D341Med (cell line): ENCODE results near the gene CXXC5.
A peak's percentile ranks its signal among the peaks of the same experiment; 100 is the strongest.
"Not testable (repeated sequence)": the region's sequence is repeated elsewhere in the genome, so short reads cannot be mapped to it uniquely, and the experiment has no call there.

ENCODE experiments used
- DNase-seq: peaks from one replicate; pipeline ENCODE4 v3.0.0; 2012; ENCODE audit warnings: low spot score

Gene CXXC5

DNA sequence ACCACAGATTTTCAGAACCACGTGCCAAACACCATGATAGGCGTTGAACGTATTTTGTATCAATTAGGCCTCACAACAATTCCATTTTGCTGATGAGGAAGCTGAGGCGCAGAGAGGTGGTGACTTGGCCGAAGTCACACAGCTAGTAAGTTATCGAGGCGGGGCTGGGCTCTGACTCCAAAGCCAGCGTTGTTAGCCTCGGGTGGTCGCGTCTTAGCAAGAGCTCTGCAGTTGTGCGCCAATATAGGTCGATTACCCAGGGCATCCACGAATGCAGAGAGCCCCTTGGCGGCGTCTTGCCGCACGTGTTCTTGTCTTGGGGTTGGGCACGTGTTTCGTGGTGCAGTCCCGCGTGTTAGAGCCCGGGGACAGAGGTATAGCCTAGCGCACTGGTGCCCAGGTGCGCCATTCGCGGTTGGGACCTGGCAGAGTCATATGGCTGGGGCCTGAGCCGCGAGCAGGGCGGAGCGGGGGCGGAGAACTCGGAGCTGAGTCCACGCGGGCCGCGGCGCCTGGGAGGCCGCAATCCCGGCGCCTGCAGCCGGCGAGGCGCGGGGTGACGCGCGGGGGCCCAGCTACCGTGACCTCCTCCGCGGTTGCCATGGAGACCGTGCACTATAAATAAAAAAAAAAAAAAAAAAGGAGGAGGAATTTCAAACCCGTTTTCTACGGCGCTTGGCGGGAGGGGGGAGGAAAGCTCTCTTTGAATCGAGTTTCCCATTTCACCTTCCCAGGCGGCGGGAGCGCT is 62.3 kb downstream of the CXXC5 start:
- DNase-seq = peak; percentile 80

DNA sequence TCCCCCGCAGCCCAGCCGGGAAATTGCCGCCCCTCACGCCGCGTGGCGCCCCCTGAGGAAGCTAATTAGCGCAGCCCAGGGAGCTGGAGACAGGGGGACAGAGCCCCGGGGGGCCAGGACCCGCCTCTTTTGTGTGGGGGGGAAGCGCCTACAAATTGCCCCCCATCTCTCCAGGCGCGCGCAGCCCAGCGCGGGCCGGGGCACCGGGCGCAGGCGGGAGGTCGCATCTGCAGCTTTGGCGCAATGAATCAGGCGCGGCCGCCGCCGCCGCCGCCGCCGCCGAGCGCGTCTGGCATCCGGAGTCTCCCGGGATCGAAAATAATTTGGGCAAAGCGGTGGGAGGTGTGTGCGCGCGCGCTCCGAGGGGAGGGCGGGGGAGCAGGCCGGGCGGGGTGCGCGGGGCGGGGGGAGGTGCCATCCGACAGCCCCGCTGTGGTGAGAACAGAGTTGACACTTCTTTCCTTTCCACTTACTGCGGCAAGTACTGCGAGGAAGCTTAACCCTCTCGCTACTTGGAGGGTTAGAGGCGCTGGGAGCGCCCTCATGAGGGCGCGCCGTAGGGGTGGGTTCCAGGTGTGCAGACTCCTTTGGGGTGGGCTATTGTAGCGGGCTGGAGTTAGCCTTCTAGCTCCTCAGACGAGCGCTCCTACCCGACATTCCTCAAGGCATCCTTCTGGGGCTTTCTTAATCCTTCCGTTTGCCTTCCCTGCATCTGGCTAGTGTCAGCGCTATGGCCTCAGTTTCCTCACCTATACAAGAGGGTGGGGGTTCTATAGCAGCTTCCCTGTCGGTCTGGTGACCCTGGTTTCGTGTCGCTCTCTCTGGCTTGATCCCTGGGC is 63.1 kb downstream of the CXXC5 start:
- DNase-seq = peak; percentile 90

DNA sequence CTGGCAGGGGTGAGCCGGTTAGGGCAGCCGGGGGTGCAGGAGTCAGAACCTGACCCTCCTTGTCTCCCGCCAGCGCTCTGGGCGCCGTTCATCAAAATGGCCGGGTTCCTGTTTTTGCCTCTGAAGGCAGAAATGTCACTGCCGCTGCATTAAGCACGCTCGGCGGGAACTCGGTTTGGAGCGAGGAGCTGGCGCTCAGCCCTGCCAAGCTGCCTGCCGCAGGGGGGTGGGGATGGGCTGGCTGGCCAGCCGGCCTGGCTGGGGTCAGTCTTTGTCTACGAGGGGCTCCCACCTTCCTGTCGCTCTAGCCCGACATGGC is 63.7 kb downstream of the CXXC5 start:
- DNase-seq = no peak

DNA sequence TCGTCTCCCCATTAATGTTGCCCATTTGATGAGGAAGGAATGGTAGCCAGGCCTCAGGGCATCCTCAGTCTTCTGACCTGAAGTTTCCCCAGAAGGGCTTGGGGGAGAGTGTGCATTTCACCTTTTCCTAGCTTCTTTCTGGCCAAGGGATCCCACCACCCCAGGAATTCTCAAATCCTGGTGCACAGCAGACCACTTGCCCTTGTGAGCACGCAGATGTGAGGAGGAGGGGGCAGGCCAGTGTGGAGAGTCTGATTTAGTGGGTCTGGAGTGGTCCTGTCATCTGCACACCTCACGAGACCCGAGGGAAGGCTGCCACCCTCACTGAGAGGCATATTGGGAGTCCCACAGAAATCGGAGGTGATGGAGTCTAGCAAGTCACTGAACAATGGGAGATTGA is 64.3 kb downstream of the CXXC5 start:
- no peak for DNase-seq

DNA sequence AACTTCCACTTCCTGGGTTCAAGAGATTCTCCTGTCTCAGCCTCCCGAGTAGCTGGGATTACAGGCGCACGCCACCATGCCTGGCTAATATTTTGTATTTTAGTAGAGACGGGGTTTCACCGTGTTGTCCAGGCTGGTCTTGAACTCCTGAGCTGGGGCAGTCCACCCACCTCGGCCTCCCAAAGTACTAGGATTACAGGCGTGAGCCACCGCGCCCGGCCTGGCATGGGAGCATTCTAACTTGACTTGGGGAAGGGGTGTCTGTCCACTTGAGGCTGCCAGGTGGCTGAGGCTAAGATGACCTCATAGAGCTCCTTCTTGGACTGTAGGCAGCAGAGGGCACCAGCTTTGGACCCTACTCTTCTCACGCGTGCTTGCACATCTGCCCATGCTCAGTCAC is 65.7 kb downstream of the CXXC5 start:
- DNase-seq = not testable (repeated sequence)

DNA sequence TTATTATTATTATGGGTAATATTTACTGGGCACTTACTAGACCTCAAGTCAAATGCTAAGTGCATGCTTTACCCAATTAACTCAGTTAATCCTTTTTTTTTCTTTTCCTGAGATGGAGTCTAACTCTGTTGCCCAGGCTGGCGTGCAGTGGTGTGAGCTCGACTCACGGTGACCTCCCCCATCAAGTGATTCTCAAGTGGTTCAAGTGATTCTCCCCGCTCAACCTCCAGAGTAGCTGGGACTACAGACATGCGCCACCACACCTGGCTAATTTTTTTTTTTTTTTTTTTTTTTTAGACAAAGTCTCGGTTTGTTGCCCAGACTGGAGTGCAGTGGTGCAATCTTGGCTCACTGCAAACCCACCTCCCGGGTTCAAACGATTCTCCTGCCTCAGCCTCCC is 69.1 kb downstream of the CXXC5 start:
- no peak for DNase-seq

DNA sequence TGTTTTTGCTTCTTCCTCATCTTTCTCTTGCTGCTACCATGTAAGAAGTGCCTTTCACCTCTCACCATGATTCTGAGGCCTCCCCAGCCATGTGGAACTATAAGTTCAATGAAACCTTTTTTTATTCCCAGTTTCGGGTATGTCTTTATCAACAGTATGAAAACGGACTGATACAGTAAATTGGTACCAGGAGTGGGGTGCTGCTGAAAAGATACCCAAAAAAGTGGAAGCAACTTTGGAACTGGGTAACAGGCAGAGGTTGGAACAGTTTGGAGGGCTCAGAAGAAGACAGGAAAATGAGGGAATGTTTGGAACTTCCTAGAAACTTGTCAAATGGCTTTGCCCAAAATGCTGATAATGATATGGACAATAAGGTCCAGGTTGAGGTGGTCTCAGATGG is 70.3 kb downstream of the CXXC5 start:
- not testable (repeated sequence) for DNase-seq

DNA sequence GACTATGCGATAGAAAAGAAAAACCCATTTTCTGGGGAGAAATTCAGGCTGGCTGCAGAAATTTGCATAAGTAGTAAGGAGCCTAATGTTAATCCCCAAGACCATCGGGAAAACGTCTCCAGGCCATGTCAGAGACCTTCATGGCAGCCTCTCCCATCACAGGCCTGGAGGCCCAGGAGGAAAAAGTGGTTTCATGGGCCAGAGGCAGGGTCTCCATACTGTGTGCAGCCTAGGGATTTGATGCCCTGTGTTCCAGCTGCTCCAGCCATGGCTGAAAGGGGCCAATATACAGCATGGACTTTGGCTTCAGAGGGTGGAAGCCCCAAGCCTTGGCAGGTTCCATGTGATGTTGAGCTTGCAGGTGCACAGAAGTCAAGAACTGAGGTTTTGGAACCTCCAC is 71.8 kb downstream of the CXXC5 start:
- DNase-seq = not testable (repeated sequence)

DNA sequence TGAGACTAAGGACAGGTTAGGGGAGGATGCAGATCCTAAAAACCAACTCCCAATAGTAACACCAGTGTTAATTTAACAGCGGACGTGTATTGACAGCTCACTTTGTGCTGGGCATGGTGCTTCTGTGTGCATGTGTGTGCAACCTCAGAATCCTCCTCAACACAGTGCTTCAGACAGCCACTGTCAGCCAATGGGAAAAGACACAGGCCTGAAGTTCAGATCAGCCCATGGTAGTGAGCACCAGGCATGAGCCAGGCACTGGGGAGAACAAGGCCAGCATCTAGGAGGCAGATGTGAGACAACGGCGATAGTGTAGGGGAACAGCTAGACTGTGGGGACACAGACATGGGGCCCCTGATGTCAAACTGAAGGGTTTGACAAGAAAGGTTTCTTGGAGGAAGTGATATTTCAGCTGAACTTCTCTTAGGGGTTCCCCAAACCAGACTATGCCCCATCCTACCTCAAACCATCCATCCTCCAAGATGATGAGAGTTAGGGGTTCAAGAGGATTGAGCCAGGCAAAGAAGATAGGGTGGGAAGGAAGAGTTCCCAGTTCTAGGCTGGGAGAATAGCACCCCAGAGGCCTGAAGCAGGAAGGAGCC is 75.9 kb downstream of the CXXC5 start:
- DNase-seq = no peak

DNA sequence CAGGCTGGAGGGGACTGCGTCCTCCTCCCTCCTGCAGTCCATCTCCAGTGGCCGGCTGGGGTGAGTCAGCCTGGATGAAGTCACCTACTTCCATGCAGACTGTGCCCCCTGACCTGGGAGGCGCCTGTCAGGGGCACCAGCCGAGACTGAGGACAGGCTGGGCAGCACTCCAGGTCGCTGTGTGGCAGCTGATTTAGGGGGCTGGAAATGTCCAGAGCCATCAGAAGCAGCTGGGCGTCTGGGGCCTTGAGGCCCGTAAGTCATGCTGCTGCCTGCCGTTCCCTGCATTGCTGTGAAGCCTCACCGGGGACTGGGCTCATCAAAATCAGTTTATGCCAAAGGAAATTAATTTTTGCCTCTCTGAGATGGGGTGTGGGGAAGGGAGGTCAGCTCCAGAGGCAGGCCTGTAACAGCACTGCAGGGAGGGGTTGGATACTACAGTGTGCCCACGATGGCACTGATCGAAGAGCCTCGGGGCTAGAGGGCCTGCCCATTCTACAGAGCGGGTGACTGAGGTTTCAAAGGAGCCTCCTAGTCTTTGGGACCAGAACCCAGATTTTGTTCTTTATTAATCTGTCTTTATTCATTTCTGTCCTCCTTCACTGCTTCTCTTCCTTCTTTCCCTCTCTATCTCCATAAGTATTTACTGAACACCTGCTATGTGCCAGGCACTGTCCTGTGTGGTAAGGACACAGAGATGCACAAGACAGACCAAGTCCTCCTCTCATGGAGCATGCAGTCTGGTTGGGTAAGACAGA is 77.1 kb downstream of the CXXC5 start:
- no peak for DNase-seq

DNA sequence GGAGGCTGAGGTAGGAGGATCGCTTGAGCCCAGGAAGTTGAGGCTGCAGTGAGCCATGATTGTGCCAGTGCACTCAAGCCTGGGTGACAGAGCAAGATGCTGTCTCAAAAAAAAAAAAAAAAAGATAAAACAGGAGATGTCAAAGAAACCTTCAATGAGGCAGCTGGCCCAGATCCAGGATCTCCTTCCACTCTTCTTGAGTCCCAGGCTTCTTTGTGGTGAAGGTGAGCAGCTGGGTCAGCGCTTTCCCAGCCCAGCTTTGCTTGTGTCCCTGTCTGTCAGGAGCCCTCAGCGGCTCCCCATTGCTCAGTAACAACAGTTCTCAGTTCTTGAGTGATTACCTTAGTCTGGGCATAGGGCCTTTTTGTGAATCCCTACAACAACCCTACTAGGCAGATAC is 78.1 kb downstream of the CXXC5 start:
- DNase-seq = no peak

DNA sequence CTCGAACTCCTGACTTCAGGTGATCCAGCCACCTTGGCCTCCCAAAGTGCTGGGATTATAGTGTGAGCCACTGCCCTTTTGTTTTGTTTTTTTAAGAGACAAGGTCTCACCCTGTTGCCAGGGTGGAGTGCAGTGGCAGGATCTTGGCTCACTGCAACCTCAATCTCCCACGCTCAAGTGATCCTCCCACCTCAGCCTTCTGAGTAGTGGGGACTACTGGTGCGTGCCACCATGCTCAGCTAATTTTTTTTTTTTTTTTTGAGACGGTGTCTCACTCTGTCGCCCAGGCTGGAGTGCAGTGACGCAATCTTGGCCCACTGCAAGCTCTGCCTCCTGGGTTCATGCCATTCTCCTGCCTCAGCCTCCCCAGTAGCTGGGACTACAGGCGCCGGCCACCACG is 79.5 kb downstream of the CXXC5 start:
- not testable (repeated sequence) for DNase-seq

DNA sequence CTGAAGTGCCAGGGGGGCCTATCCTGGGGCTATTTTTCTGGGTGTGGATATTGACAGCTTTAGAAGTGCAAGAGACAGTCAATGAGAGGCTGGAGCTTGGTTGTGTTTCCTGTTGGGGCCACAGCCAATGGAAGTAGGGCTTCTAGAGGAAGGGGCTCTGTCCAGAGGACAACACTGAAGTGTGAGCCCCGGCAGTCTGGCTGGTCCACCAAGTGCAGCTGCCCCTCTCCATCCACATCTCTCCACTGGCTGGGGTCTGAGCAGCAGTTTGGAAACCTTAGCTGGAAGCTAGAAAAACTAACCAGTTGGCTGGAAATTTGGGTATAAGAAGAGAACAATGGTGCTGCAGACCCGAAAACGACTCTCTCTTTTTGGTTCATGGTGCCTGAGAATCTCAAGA is 83.1 kb downstream of the CXXC5 start:
- no peak for DNase-seq

DNA sequence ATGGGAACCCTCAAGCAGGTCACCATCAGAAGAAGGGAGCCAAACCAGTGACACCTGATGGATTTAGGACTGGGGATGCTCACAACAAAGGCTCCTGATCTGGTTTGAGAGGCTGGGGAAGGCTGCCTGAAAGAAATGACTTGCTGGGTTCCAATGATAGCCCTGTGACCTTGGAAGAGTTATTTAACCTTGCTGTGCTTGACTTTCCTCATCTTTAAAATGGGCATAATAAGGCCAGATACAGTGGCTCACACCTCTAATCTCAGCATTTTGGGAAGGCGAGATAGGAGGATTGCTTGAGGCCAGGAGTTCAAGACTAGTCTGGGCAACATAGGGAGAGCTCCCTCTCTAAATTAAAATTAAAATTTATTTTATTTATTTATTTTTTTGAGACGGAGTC is 83.9 kb downstream of the CXXC5 start:
- no peak for DNase-seq

DNA sequence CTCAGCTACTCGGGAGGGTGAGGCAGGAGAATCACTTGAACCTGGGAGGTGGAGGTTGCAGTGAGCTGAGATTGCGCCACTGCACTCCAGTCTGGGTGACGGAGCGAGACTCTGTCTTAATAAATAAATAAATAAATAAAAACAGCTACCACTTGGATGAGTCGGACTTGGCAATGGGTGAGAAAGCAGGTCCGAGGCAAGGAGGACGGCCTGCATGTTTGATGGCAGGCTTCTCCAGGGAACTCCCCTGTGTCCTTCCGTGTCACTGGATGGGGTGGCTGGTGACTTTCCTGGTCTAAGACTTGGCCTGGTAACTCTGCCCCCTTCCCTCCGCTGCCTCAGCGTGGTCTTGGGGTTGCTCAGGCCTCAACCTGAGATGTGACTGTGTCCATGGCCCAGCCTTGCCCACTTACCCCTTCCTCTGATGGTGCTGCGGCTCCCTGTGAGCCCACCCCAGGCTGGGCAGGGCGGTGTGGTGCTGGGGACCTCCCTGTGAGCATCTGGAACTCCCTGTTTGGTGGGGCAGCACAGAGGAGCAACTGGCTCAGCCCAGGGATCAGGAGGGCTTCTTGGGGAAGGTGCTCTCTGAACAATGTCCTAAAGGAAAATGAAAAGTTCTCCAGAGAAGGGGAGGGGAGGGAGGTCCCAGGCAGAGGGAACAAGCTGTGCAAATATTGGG is 85.0 kb downstream of the CXXC5 start:
- DNase-seq = no peak
